Right lobe of liver (tissue), 6 donors: ENCODE measurements around the gene ADARB1. TPM values are rescaled to one million over a fixed set of nuclear protein-coding genes. Genes with fewer than 3 reads are reported as not detected.

Source experiments
- ATAC-seq, 4 donors: fragments of 200-7000 bp; cut with Tn5 transposase; one replicate each; pipeline ENCODE4 v1.9.1; 2020; ENCODE audit warnings: mild to moderate bottlenecking in 4 of 4, moderate library complexity in 4 of 4
- DNase-seq, 3 donors: peaks; one replicate each; pipeline ENCODE4 v3.0.0-alpha.2; 2020
- H3K27ac ChIP-seq, 3 donors: fragments of 200-600 bp; one replicate each; pipeline ENCODE4 v1.8.0; 2022
- H3K27me3 ChIP-seq, 2 donors: fragments of 200-600 bp; one replicate each; pipeline ENCODE4 v1.8.0; 2022
- H3K36me3 ChIP-seq, 4 donors: fragments of 200-600 bp; sonication (generic) in 1 of 4; one replicate each; pipeline versions ENCODE4 v1.5.1 to v1.8.0; 2017 to 2022; ENCODE audit warnings: control low read depth in 1 of 4
- H3K4me1 ChIP-seq, 4 donors: fragments of 200-600 bp; sonication (generic) in 1 of 4; one replicate each; pipeline versions ENCODE4 v1.5.1 to v1.8.0; 2017 to 2022; ENCODE audit warnings: control low read depth in 1 of 4
- H3K4me3 ChIP-seq, 3 donors: fragments of 200-600 bp; one replicate each; pipeline ENCODE4 v1.8.0; 2022
- H3K9me3 ChIP-seq, 4 donors: fragments of 200-600 bp; sonication (generic) in 1 of 4; one replicate each; pipeline versions ENCODE4 v1.5.1 to v1.8.0; 2017 to 2022; ENCODE audit warnings: control low read depth in 1 of 4
- POLR2A ChIP-seq: fragments of 450-650 bp; IDR thresholded peaks from one replicate; pipeline ENCODE4 v1.6.1; 2017; ENCODE audit warnings: antibody characterized with exemption, mild to moderate bottlenecking
- WGBS: methylation state at CpG from one replicate; pipeline ENCODE4 v1.1.6; 2018; ENCODE audit warnings: low coverage, low lambda C conversion rate; ENCODE audit not compliant: insufficient coverage; ENCODE audit errors: missing lambda C conversion rate; 5-methylcytosine and 5-hydroxymethylcytosine counted together
- intact Hi-C, 2 donors: fragments of 100-400 bp; cut with DNase I; formaldehyde crosslinking; loops; one replicate each; pipeline versions ENCODE4 v1.11.2 to v1.14.1; 2022
- total RNA-seq, 6 experiments: library from RNA; depleted of rRNA in 2 of 6; stranded (reverse); fragments of >200 nt in 2 of 6; fragmentation: NEBNext Ultra II Directional in 3 of 6; extraction: Animal tissue kit (Norgen Biotek cat#: 25700) in 3 of 6; gene quantifications; one replicate each; pipeline versions ENCODE4 v1.1.0 to v1.2.4, GENCODE V29; 2016 to 2023
- TF ChIP-seq, protein P1 (sequence below), 4 donors: fragments of 200-600 bp in 3 of 4; fragments of 450-650 bp in 1 of 4; IDR thresholded peaks; one replicate each; pipeline versions ENCODE4 v1.5.1 to v1.8.0; 2016 to 2022; ENCODE audit warnings: antibody characterized with exemption in 4 of 4, mild to moderate bottlenecking in 2 of 4
- donor health status: DM: no; HTN: yes; CAD: no.
- donor health status: DM: no; HTN: no; CAD: no.
- donor health status: DM: no; HTN: no; CAD: no.
- donor health status: DM: no; HTN: yes; CAD: no.
- donor health status: DM: no; HTN: yes; CAD: no.

ADARB1 gene
- total RNA-seq, 6 experiments from 2014 or later: 4.7 to 9.9 (median 8.6) TPM

DNA sequence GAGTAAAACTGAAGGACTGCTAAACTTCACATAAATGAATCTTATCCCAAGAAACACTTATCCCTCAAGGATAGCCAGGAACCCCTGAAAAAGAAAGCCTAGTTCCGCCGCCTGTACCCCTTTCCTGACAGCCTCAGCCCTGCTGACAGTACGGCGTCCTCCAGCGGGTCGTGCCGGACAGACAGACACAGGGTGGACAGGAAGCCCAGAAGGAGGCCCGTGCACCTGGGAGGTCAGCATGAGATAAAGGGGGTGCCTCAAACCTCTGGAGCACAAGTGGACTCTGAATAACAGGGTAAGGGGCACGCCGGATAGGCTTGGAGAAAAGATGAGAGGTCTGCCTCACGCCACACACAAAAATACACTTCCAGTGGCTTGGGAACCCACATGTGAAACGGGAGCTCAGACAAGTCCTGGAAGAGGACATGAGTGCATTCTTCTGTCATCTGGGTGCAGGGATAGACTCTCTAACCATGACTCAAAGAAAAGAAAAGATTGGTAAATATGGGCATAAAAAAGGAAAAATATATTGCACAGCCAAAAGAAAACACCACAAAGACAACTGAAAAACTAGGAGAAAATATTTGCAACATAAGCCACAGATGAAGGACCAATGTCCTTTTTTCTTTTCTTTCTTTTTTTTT, 17.3 kb upstream of the ADARB1 start:
- TF ChIP-seq, protein P1, sequence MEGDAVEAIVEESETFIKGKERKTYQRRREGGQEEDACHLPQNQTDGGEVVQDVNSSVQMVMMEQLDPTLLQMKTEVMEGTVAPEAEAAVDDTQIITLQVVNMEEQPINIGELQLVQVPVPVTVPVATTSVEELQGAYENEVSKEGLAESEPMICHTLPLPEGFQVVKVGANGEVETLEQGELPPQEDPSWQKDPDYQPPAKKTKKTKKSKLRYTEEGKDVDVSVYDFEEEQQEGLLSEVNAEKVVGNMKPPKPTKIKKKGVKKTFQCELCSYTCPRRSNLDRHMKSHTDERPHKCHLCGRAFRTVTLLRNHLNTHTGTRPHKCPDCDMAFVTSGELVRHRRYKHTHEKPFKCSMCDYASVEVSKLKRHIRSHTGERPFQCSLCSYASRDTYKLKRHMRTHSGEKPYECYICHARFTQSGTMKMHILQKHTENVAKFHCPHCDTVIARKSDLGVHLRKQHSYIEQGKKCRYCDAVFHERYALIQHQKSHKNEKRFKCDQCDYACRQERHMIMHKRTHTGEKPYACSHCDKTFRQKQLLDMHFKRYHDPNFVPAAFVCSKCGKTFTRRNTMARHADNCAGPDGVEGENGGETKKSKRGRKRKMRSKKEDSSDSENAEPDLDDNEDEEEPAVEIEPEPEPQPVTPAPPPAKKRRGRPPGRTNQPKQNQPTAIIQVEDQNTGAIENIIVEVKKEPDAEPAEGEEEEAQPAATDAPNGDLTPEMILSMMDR (IDR thresholded peaks at IDR 0.05): no peak
- no peak for TF ChIP-seq POLR2A
- no peak for DNase-seq
- 57% methylated on average over 11 of the region's 12 CpGs for WGBS

DNA sequence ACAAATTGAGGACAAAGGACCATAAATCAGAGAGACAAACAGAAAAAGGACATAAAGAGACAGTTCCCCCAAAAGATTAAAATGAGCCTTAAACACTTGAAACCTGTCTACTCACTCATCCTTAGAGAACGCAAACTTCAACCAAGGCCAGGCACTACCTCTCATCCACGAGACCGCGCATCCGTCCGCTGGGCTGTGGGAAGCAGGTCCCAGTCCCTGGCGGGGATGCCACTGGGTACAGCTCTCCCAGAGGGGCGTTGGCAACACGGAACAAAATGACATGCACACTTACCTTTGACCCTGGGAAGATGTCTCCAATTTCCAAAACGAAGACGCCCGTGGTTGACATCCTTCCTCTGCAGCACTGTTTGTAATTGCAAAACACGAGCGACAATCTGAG, 16.5 kb upstream of the ADARB1 start:
- Histone ChIP-seq H3K4me1 (no peaks in the 10 kb centered on the region), H3K36me3 (no peaks in the 10 kb centered on the region), H3K27ac (no peak overlapping the region), H3K27me3 (no peaks in the 10 kb centered on the region), H3K4me3 (no peak overlapping the region), H3K9me3 (no peaks in the 10 kb centered on the region)
- intact Hi-C loops: no loop called here
- no peak for TF ChIP-seq POLR2A
- 43% methylated on average over 7 of the region's 14 CpGs for WGBS
- DNase-seq (no peak), ATAC-seq (no peak)

More for the DNA sequence above, 17.3 kb upstream of the ADARB1 start:
- intact Hi-C loops: no loop called here
- Histone ChIP-seq H3K27me3 (no peaks in the 10 kb centered on the region), H3K4me1 (no peaks in the 10 kb centered on the region), H3K27ac (no peak overlapping the region), H3K4me3 (no peak overlapping the region), H3K9me3 (no peaks in the 10 kb centered on the region), H3K36me3 (no peaks in the 10 kb centered on the region)
- no peak for ATAC-seq

DNA sequence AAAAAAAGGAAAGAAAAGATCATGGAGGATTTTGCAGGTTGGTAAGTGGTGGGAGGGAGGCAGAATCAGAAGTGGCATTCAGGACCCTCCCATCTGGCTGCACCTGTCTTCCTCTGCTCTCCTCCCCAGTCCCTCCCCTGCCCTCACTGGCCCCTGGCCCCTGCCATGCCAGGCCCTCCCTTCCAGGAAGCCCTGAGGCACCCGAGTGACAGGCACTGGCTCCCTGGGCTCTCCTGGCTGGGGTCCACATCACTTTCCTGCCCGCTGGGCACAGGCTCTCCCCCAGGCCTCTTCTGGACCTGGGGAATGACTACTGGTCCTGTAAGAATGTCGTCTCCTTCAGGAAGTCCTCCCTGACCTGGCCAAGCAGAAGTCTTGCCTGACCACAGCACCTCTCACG, 15.3 kb upstream of the ADARB1 start:
- intact Hi-C loops: no loop called here
- H3K9me3 ChIP-seq: no peaks in the 10 kb centered on the region
- H3K36me3 ChIP-seq: no peaks in the 10 kb centered on the region
- H3K27me3 ChIP-seq: no peaks in the 10 kb centered on the region
- no peak for ATAC-seq
- DNase-seq: no peak
- no peak overlapping the region for H3K27ac ChIP-seq
- H3K4me3 ChIP-seq: no peak overlapping the region
- no peak for TF ChIP-seq POLR2A
- TF ChIP-seq, protein P1 (IDR thresholded peaks at IDR 0.05): no peak
- 40% methylated on average over 1 of the region's 4 CpGs for WGBS
- no peaks in the 10 kb centered on the region for H3K4me1 ChIP-seq

DNA sequence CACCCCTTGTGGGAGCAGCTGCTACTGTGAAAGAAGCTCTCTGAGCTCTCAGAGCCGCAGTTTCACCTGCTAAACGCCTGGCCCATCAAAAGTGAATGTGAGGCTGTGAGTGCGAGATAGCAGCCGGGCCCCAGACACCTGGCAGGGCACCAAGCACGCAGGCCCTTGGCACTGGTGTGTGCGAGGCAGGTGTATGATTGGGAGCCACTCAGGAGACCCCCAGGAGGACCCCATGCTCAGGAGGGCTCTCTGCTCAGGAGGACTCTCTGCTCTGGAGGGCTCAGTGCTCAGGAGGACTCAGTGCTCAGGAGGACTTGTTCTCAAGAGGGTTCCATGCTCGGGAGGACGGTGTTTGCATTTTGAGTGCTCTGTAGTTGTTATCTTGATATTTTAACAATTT, 14.3 kb upstream of the ADARB1 start:
- no peaks in the 10 kb centered on the region for H3K4me1 ChIP-seq
- intact Hi-C loops: no loop called here
- no peaks in the 10 kb centered on the region for H3K9me3 ChIP-seq
- no peak for ATAC-seq
- no peak for DNase-seq
- H3K36me3 ChIP-seq: no peaks in the 10 kb centered on the region
- 50% methylated on average over 2 of the region's 8 CpGs for WGBS
- no peak overlapping the region for H3K27ac ChIP-seq
- H3K27me3 ChIP-seq: no peaks in the 10 kb centered on the region
- TF ChIP-seq, protein P1 (IDR thresholded peaks at IDR 0.05): no peak
- TF ChIP-seq POLR2A: no peak
- H3K4me3 ChIP-seq: no peak overlapping the region

DNA sequence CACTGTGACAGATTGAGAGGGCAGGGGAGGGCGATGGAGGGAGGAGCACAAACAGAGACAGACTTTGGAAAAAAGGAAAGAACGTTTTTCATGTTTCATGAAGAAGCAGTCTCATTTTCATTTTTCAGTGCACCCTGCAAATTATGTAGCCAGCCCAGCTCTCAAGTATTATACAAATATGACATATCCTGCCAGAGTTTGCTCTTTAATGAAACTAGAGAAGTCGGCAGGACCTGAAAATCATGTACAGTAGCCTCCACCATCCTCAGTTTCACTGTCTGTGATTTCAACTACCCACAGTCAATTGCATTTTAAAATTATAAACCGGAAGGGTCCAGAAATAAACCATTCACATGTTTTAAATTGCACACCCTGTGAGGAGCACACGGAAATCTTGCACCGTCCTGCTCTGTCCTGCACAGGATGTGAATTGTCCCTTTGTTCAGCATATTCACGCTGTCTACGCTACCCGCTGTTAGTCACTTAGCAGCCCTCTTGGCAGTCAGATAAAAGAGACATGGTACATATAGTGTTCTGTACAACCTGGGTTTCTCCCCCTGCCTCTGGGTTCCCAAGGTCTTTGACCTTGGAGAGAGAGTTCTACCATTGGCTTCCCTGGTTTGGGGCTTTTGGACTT, 13.6 kb upstream of the ADARB1 start:
- TF ChIP-seq POLR2A: no peak
- TF ChIP-seq, protein P1 (IDR thresholded peaks at IDR 0.05): no peak
- no peaks in the 10 kb centered on the region for H3K4me1 ChIP-seq
- DNase-seq: no peak
- H3K9me3 ChIP-seq: no peaks in the 10 kb centered on the region
- H3K27me3 ChIP-seq: no peaks in the 10 kb centered on the region
- H3K36me3 ChIP-seq: no peaks in the 10 kb centered on the region
- H3K27ac ChIP-seq: no peak overlapping the region
- peak in 2 of 4 donors; percentile 28 to 46 for ATAC-seq
- no peak overlapping the region for H3K4me3 ChIP-seq
- intact Hi-C loops: no loop called here
- 64% methylated on average over 8 of the region's 9 CpGs for WGBS
